ENCODE results near the gene TMPRSS2.

- TF ChIP-seq POLR2AphosphoS5 (IDR thresholded peaks at IDR 0.05) (no peak), CTCF (IDR thresholded peaks at IDR 0.05) (no peak)
Measured at GRCh38 chr21:41555057-41555456, 47.1 kb upstream of the TMPRSS2 start.
